GM12801 (cell line): ENCODE results near the gene MED9.

Experiments used
- CTCF ChIP-seq: IDR thresholded peaks from one replicate; pipeline ENCODE4 v1.5.1; 2011; ENCODE audit warnings: control low read depth; ENCODE audit not compliant: insufficient read length; ENCODE audit errors: extremely low read depth

MED9 gene

DNA sequence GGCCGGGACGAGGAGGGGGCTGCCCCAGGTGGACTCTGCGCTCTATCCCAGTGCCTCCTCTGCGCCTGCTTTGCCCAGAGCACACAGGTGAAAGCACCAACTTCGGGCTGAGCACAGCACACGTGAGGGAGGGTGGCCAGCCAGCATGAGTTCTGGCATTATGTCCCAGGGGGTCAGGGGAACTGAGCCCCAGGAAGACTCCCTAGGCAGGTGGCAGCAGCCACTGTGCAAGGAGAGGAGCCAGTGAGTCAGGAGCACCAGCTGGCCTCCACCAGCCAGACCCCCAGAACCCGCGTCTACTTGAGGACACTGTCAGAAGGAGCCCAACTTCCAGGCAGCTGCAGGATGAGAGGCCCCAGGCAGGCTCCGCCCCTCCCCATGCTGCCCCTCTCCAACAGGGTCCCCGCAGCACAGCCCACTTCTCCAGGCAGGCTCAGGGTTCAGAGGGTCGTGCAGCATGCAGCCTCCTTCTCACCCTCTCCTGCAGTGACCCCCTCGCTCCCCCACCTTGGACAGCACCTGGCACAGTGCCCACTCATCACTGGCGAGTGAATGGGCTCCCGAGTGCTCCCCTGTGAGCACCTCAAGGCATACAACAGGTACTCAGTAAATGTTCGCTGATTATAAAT lies 63.6 kb downstream of the MED9 start:
- TF ChIP-seq CTCF = no peak

GRCh38 chr17:17540935-17541639 lies 64.3 kb downstream of the MED9 start:
- no peak for TF ChIP-seq CTCF

DNA sequence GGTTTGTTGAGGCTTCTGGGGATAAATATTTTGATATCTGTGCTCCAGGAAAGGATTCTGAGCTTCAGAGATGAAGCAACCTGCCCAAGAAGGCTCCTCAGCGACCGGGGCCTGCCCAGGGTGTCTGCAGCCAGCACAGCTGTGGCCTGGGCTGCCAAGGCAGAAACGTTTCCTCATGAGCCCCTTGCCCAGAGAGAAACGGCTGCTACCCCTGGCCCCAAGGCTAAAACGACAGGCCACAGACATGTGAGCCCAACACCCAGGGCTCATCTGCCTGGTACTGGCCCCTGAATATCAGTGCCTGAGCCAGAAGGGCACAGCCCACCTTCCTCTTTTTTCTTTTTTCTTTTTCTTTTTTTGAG lies 64.8 kb downstream of the MED9 start:
- no peak for TF ChIP-seq CTCF
